Skeletal muscle tissue (tissue), 4 donors: Measurements from ENCODE around the gene RNASE4. TPM values are rescaled to one million over a fixed set of nuclear protein-coding genes. Genes with fewer than 3 reads are reported as not detected.
A peak's percentile ranks its signal among the peaks of the same experiment; 100 is the strongest.
"Not testable (repeated sequence)": the region's sequence is repeated elsewhere in the genome, so short reads cannot be mapped to it uniquely, and the experiment has no call there.

Source experiments
- H3K27ac ChIP-seq: one replicate; pipeline ENCODE4 v1.7.0; 2013; ENCODE audit warnings: mild to moderate bottlenecking, low read depth, low read length, inconsistent platforms
- H3K27me3 ChIP-seq, 3 donors: one replicate each; pipeline ENCODE4 v1.7.0; 2013; ENCODE audit warnings: low read length in 3 of 3; ENCODE audit not compliant: control insufficient read depth in 3 of 3, insufficient read depth in 3 of 3
- H3K36me3 ChIP-seq, 3 donors: one replicate each; pipeline ENCODE4 v1.7.0; 2013; ENCODE audit warnings: low read length in 3 of 3; ENCODE audit not compliant: control insufficient read depth in 3 of 3, insufficient read depth in 3 of 3
- H3K4me1 ChIP-seq, 3 donors: one replicate each; pipeline ENCODE4 v1.7.0; 2013; ENCODE audit warnings: low read length in 3 of 3, mild to moderate bottlenecking in 3 of 3; ENCODE audit not compliant: control insufficient read depth in 3 of 3, insufficient read depth in 3 of 3
- H3K4me3 ChIP-seq, 3 donors: one replicate each; pipeline ENCODE4 v1.7.0; 2013; ENCODE audit warnings: low read length in 3 of 3
- H3K9ac ChIP-seq, 3 donors: one replicate each; pipeline ENCODE4 v1.7.0; 2013; ENCODE audit warnings: low read length in 3 of 3, mild to moderate bottlenecking in 3 of 3, moderate library complexity in 2 of 3, low read depth in 1 of 3
- H3K9me3 ChIP-seq, 3 donors: one replicate each; pipeline ENCODE4 v1.7.0; 2013; ENCODE audit warnings: low read length in 3 of 3; ENCODE audit not compliant: control insufficient read depth in 3 of 3
- total RNA-seq: library from RNA; depleted of rRNA; stranded (reverse); fragments of >200 nt; gene quantifications from one replicate; pipeline ENCODE4 v1.2.3, GENCODE V29; 2014
- donor health status: Osteomylitis.

The RNASE4 gene
- total RNA-seq, 1 donor from 2014 or later, result 17.7 TPM

- Histone ChIP-seq H3K27ac (peak overlapping the region; percentile 52), H3K9ac (no peak overlapping the region)
Measured at GRCh38 chr14:20714593-20715250, 30.4 kb downstream of the RNASE4 start.

GRCh38 chr14:20719777-20720176 lies 35.4 kb downstream of the RNASE4 start:
- no peak overlapping the region for H3K9ac ChIP-seq
- peaks cover 9 to 18% (median 9%) of the 10 kb centered on the region in 3 donors for H3K27me3 ChIP-seq
- H3K9me3 ChIP-seq, result no peaks in the 10 kb centered on the region
- H3K27ac ChIP-seq, result no peak overlapping the region
- no peak overlapping the region for H3K4me3 ChIP-seq
- H3K4me1 ChIP-seq, result no peaks in the 10 kb centered on the region
- no peaks in the 10 kb centered on the region for H3K36me3 ChIP-seq

More at GRCh38 chr14:20714593-20715250, 30.4 kb downstream of the RNASE4 start:
- no peaks in the 10 kb centered on the region for H3K9me3 ChIP-seq
- no peaks in the 10 kb centered on the region for H3K36me3 ChIP-seq
- H3K4me3 ChIP-seq, result no peak overlapping the region
- no peaks in the 10 kb centered on the region for H3K4me1 ChIP-seq
- peaks cover 0 to 2% (median 0%) of the 10 kb centered on the region in 3 donors for H3K27me3 ChIP-seq

DNA sequence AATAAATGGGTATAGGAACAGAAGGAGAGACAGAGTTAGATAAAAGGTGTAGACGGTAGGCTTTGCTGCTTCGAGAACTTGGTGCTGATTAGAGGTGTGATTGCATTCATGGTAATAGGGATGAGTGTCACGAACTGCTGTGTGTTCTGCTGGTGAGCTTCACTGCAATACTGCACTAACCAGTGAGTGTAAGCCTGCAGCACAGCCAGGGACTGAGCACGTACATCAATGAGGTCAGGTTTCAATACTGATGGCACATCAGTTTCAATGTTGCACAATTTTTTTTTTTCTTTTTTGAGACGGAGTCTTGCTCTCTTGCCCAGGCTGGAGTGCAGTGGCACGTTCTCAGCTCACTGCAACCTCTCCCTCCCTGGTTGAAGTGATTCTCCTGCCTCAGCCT lies 36.4 kb downstream of the RNASE4 start:
- H3K27ac ChIP-seq, result no peak overlapping the region
- peaks cover 9 to 23% (median 13%) of the 10 kb centered on the region in 3 donors for H3K27me3 ChIP-seq
- H3K4me1 ChIP-seq, result no peaks in the 10 kb centered on the region
- no peaks in the 10 kb centered on the region for H3K9me3 ChIP-seq
- H3K9ac ChIP-seq, result no peak overlapping the region
- H3K36me3 ChIP-seq, result no peaks in the 10 kb centered on the region
- H3K4me3 ChIP-seq, result no peak overlapping the region

DNA sequence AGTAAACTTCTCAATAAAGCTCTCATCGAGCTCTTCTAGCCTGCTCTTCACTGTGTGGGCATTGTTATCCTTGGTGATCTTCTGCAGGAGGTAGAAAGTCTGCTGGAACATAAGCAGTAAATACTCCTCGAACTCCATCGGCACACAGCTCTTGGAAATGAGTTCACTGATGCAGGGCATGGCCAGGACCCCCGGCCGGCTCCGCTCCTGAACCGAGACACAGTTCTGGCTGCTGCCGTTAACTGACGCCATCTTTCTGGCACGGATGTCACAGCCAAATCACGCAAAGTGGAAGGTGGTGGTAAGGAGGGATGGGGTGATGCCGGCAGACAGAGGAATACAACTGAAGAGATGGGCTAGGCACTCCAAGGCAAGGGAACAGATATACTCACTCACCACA lies 37.7 kb downstream of the RNASE4 start:
- H3K27ac ChIP-seq, result no peak overlapping the region
- H3K4me1 ChIP-seq, result no peaks in the 10 kb centered on the region
- H3K27me3 ChIP-seq, result peaks cover 9 to 23% (median 13%) of the 10 kb centered on the region in 3 donors
- H3K9ac ChIP-seq, result no peak overlapping the region
- H3K4me3 ChIP-seq, result no peak overlapping the region
- no peaks in the 10 kb centered on the region for H3K9me3 ChIP-seq
- no peaks in the 10 kb centered on the region for H3K36me3 ChIP-seq

DNA sequence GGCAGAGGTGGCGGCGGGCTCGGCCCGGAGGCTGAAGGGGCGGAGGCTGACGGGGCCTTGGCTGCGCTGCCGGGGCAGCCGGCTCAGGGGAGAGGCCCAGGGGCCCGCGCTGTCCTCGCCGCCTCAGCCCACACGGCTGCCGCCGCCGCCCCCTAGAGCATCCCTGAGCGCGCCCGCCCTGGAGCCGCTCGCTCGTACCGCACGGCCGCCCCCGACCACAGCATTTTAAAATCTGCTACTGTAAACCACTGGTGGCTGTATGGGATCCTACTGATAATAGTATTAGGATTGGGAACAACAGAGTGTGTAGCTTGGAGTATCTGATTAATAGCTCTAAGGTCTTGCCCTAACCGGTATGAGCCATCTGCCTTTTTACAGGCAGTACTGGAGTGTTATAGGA lies 39.1 kb downstream of the RNASE4 start:
- Histone ChIP-seq H3K27ac (no peak overlapping the region), H3K4me3 (no peak overlapping the region), H3K27me3 (peaks cover 9 to 23% (median 13%) of the 10 kb centered on the region in 3 donors), H3K4me1 (no peaks in the 10 kb centered on the region), H3K36me3 (no peaks in the 10 kb centered on the region), H3K9ac (no peak overlapping the region), H3K9me3 (no peaks in the 10 kb centered on the region)

- H3K27me3 ChIP-seq, result peaks cover 9 to 21% (median 13%) of the 10 kb centered on the region in 3 donors
- not testable (repeated sequence) for H3K36me3 ChIP-seq, H3K4me1 ChIP-seq, H3K9ac ChIP-seq, H3K4me3 ChIP-seq, H3K9me3 ChIP-seq, H3K27ac ChIP-seq
Measured at GRCh38 chr14:20726121-20726520, 41.8 kb downstream of the RNASE4 start.

DNA sequence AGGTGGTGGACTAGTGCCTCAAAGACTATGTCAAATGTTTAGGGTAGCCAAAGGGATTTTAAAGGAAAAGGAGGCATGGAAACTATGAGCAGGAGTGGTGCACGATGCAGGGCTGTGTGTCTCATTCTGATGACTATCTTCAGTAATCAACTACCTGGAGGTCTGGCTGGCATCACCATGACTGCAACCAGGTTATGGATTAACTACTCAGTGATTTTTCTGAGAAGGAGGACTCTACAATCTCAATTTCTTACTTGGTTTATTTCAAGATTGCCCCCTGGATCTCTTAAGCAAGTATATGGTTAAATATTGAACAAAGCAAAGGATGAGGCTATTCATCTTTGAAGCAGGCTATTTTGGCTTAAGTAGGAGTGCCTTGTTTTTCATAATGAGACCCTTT lies 42.2 kb downstream of the RNASE4 start:
- Histone ChIP-seq H3K9me3 (no peaks in the 10 kb centered on the region), H3K27me3 (peaks cover 9 to 21% (median 13%) of the 10 kb centered on the region in 3 donors), H3K4me3 (no peak overlapping the region), H3K36me3 (no peaks in the 10 kb centered on the region), H3K4me1 (no peaks in the 10 kb centered on the region), H3K27ac (no peak overlapping the region), H3K9ac (no peak overlapping the region)

- Histone ChIP-seq H3K36me3 (no peaks in the 10 kb centered on the region), H3K27me3 (no peaks in the 10 kb centered on the region), H3K27ac (peak overlapping the region; percentile 19), H3K9me3 (no peaks in the 10 kb centered on the region), H3K4me1 (no peaks in the 10 kb centered on the region), H3K9ac (no peak overlapping the region), H3K4me3 (no peak overlapping the region)
Measured at GRCh38 chr14:20730891-20731290, 46.5 kb downstream of the RNASE4 start.

GRCh38 chr14:20732477-20732876 lies 48.1 kb downstream of the RNASE4 start:
- H3K27ac ChIP-seq, result no peak overlapping the region
- H3K4me3 ChIP-seq, result no peak overlapping the region
- H3K4me1 ChIP-seq, result no peaks in the 10 kb centered on the region
- no peaks in the 10 kb centered on the region for H3K36me3 ChIP-seq
- no peak overlapping the region for H3K9ac ChIP-seq
- no peaks in the 10 kb centered on the region for H3K27me3 ChIP-seq
- no peaks in the 10 kb centered on the region for H3K9me3 ChIP-seq

GRCh38 chr14:20732979-20733635 lies 48.7 kb downstream of the RNASE4 start:
- no peaks in the 10 kb centered on the region for H3K27me3 ChIP-seq
- H3K9ac ChIP-seq, result no peak overlapping the region
- no peaks in the 10 kb centered on the region for H3K4me1 ChIP-seq
- H3K4me3 ChIP-seq, result no peak overlapping the region
- no peaks in the 10 kb centered on the region for H3K36me3 ChIP-seq
- no peak overlapping the region for H3K27ac ChIP-seq
- no peaks in the 10 kb centered on the region for H3K9me3 ChIP-seq
